Ishikawa (cell line): ENCODE measurements around the gene CDADC1.

ENCODE experiments used
- CEBPB ChIP-seq: IDR thresholded peaks from 2 replicates; pipeline ENCODE4 v1.6.1; 2012
- EGR1 ChIP-seq: IDR thresholded peaks from 2 replicates; pipeline ENCODE4 v1.6.1; 2012
- EP300 ChIP-seq: IDR thresholded peaks from 2 replicates; pipeline ENCODE4 v1.6.1; 2012; ENCODE audit warnings: borderline replicate concordance
- FOXM1 ChIP-seq: IDR thresholded peaks from 2 replicates; pipeline ENCODE4 v1.6.1; 2012; ENCODE audit warnings: low read depth, borderline replicate concordance
- NFIC ChIP-seq: IDR thresholded peaks from 2 replicates; pipeline ENCODE4 v1.6.1; 2012
- RAD21 ChIP-seq: IDR thresholded peaks from 2 replicates; pipeline ENCODE4 v1.6.1; 2012; ENCODE audit warnings: low read depth
- TAF1 ChIP-seq: IDR thresholded peaks from 2 replicates; pipeline ENCODE4 v1.6.1; 2012; ENCODE audit warnings: low read depth, mild to moderate bottlenecking
- TCF12 ChIP-seq: IDR thresholded peaks from 2 replicates; pipeline ENCODE4 v1.6.1; 2012; ENCODE audit warnings: low read depth
- TEAD4 ChIP-seq: IDR thresholded peaks from 2 replicates; pipeline ENCODE4 v1.6.1; 2012
- YY1 ChIP-seq: IDR thresholded peaks from 2 replicates; pipeline ENCODE4 v1.6.1; 2012; ENCODE audit warnings: low read depth
- ZBTB7A ChIP-seq: IDR thresholded peaks from 2 replicates; pipeline ENCODE4 v1.6.1; 2012; ENCODE audit warnings: low read depth
- TF ChIP-seq, protein P1 (sequence below): IDR thresholded peaks from 2 replicates; pipeline ENCODE4 v1.6.1; 2012; ENCODE audit warnings: low read depth, mild to moderate bottlenecking
- TF ChIP-seq, protein P2 (sequence below): IDR thresholded peaks from 2 replicates; pipeline ENCODE4 v1.6.1; 2012

DNA sequence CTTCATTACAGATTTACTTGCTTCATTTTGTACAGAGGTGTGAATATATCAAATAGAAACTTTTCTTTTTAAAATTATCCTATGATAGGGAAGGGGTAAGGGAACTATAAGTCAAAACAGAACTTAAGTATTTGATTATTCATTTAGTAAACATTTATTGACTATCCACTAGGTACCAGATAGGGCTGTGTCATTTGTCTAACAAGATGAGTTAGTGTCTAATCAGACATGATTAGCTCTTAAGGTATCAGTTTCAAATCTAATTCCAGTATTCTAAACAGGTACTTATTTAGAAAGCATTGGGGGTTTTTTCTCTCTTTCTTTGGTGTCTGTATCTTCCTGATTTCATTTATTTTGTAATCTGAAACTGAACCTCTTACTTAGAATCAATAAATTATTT is 32.2 kb downstream of the CDADC1 start:
- TF ChIP-seq CEBPB (no peak), RAD21 (no peak), EP300 (no peak), EGR1 (no peak), FOXM1 (no peak), TAF1 (no peak), TCF12 (no peak), YY1 (no peak), TEAD4 (no peak), NFIC (no peak), ZBTB7A (no peak)
- TF ChIP-seq, protein P1, sequence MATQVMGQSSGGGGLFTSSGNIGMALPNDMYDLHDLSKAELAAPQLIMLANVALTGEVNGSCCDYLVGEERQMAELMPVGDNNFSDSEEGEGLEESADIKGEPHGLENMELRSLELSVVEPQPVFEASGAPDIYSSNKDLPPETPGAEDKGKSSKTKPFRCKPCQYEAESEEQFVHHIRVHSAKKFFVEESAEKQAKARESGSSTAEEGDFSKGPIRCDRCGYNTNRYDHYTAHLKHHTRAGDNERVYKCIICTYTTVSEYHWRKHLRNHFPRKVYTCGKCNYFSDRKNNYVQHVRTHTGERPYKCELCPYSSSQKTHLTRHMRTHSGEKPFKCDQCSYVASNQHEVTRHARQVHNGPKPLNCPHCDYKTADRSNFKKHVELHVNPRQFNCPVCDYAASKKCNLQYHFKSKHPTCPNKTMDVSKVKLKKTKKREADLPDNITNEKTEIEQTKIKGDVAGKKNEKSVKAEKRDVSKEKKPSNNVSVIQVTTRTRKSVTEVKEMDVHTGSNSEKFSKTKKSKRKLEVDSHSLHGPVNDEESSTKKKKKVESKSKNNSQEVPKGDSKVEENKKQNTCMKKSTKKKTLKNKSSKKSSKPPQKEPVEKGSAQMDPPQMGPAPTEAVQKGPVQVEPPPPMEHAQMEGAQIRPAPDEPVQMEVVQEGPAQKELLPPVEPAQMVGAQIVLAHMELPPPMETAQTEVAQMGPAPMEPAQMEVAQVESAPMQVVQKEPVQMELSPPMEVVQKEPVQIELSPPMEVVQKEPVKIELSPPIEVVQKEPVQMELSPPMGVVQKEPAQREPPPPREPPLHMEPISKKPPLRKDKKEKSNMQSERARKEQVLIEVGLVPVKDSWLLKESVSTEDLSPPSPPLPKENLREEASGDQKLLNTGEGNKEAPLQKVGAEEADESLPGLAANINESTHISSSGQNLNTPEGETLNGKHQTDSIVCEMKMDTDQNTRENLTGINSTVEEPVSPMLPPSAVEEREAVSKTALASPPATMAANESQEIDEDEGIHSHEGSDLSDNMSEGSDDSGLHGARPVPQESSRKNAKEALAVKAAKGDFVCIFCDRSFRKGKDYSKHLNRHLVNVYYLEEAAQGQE: no peak
- TF ChIP-seq, protein P2, sequence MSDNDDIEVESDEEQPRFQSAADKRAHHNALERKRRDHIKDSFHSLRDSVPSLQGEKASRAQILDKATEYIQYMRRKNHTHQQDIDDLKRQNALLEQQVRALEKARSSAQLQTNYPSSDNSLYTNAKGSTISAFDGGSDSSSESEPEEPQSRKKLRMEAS: no peak
